Spleen (tissue), 11 donors: ENCODE results near the gene RNLS. TPM values are rescaled to one million over a fixed set of nuclear protein-coding genes. Genes with fewer than 3 reads are reported as not detected.

Source experiments
- DNase-seq: peaks from one replicate; pipeline ENCODE4 v3.0.0-alpha.2; 2020
- H3K27ac ChIP-seq, 8 donors: fragments of 200-600 bp; sonication (generic) in 7 of 8; 1 replicate in 4 of 8; 2 replicates in 4 of 8; pipeline versions ENCODE4 v1.5.0 to v1.8.0; 2016 to 2021; ENCODE audit warnings: inconsistent platforms in 4 of 8, mild to moderate bottlenecking in 4 of 8, moderate library complexity in 1 of 8
- H3K27me3 ChIP-seq, 7 donors: fragments of 200-600 bp; sonication (generic) in 6 of 7; replicated peaks in 1 of 7; 1 replicate in 4 of 7; 2 replicates in 3 of 7; pipeline versions ENCODE4 v1.5.0 to v1.8.0; 2016 to 2021; ENCODE audit warnings: inconsistent platforms in 3 of 7, mild to moderate bottlenecking in 1 of 7
- H3K36me3 ChIP-seq, 6 donors: fragments of 200-600 bp; sonication (generic) in 5 of 6; 1 replicate in 4 of 6; 2 replicates in 2 of 6; pipeline versions ENCODE4 v1.5.0 to v1.8.0; 2016 to 2021; ENCODE audit warnings: inconsistent platforms in 2 of 6
- H3K4me1 ChIP-seq, 6 donors: fragments of 200-600 bp; sonication (generic) in 5 of 6; 1 replicate in 3 of 6; 2 replicates in 3 of 6; pipeline versions ENCODE4 v1.5.0 to v1.8.0; 2016 to 2021; ENCODE audit warnings: inconsistent platforms in 3 of 6
- H3K4me3 ChIP-seq, 8 donors: fragments of 200-600 bp; sonication (generic) in 7 of 8; 1 replicate in 4 of 8; 2 replicates in 4 of 8; pipeline versions ENCODE4 v1.5.0 to v1.8.0; 2016 to 2021; ENCODE audit warnings: inconsistent platforms in 4 of 8, mild to moderate bottlenecking in 4 of 8, moderate library complexity in 2 of 8
- H3K9me3 ChIP-seq, 8 donors: fragments of 200-600 bp; sonication (generic) in 7 of 8; 1 replicate in 4 of 8; 2 replicates in 4 of 8; pipeline versions ENCODE4 v1.5.0 to v1.8.0; 2016 to 2021; ENCODE audit warnings: inconsistent platforms in 4 of 8
- CTCF ChIP-seq, 11 experiments: fragments of 200-600 bp in 7 of 11; fragments of 450-650 bp in 4 of 11; sonication (generic) in 4 of 11; IDR thresholded peaks in 8 of 11; conservative IDR thresholded peaks in 3 of 11; 1 replicate in 7 of 11; 2 replicates in 4 of 11; pipeline versions ENCODE4 v1.4.0 to v1.8.0; 2016 to 2021; ENCODE audit warnings: antibody characterized with exemption in 11 of 11, inconsistent platforms in 4 of 11, mild to moderate bottlenecking in 1 of 11
- POLR2A ChIP-seq, 3 donors: fragments of 450-650 bp; IDR thresholded peaks; one replicate each; pipeline ENCODE4 v1.5.1; 2017; ENCODE audit warnings: antibody characterized with exemption in 3 of 3, mild to moderate bottlenecking in 1 of 3
- POLR2AphosphoS5 ChIP-seq, 3 donors: sonication (generic); formaldehyde crosslinking; IDR thresholded peaks; one replicate each; pipeline ENCODE4 v1.5.1; 2017; ENCODE audit warnings: antibody characterized with exemption in 3 of 3
- WGBS, 5 donors: extraction: QIAGEN DNeasy Blood & Tissue Kit in 3 of 5; methylation state at CpG; one replicate each; pipeline versions ENCODE4 v1.1.5 to v1.1.7; 2013 to 2018; 5-methylcytosine and 5-hydroxymethylcytosine counted together
- intact Hi-C: fragments of 100-400 bp; cut with DNase I; formaldehyde crosslinking; loops from one replicate; pipeline ENCODE4 v1.15.0; 2023; ENCODE audit warnings: low total_unique reads
- polyA plus RNA-seq, 3 donors: library from polyadenylated mRNA; stranded (reverse); fragments of 200-250 nt; gene quantifications; one replicate each; pipeline ENCODE4 v1.2.1, GENCODE V29; 2013
- total RNA-seq, 7 donors: library from RNA; depleted of rRNA in 3 of 7; stranded (reverse); fragments of >200 nt in 3 of 7; fragmentation: NEBNext Ultra II Directional in 4 of 7; extraction: Animal tissue kit (Norgen Biotek cat#: 25700) in 4 of 7; gene quantifications; one replicate each; pipeline versions ENCODE4 v1.1.0 to v1.2.1, GENCODE V29; 2016 to 2021
- donor health status: healthy with polysubstance abuse.
- donor health status: DM: no; HTN: no; CAD: no; lungs with moderate emphysema.
- donor health status: DM: no; HTN: no; CAD: no.
- donor health status: Bipolar disorder and iron deficiency.
- donor health status: healthy.
- donor health status: DM: no; HTN: no; CAD: no.
- donor health status: DM: yes; HTN: yes; CAD: no.

Gene RNLS
- total and polyA plus RNA-seq, 10 donors: 4.5 to 28.8 (median 8.5) TPM

GRCh38 chr10:88456730-88457129 lies 126.4 kb downstream of the RNLS start:
- Histone ChIP-seq H3K36me3 (no peaks in the 10 kb centered on the region), H3K9me3 (no peaks in the 10 kb centered on the region), H3K4me1 (peaks cover 0 to 8% (median 0%) of the 10 kb centered on the region in 6 donors), H3K27ac (no peak overlapping the region), H3K4me3 (no peak overlapping the region), H3K27me3 (no peaks in the 10 kb centered on the region)
- no peak for TF ChIP-seq POLR2A (IDR thresholded peaks at IDR 0.05)
- TF ChIP-seq CTCF (IDR thresholded peaks at IDR 0.05 in 8 of 11, conservative IDR thresholded peaks at IDR 0.05 in 3 of 11): no peak
- no peak for TF ChIP-seq POLR2AphosphoS5 (IDR thresholded peaks at IDR 0.05)
- no peak for DNase-seq
- WGBS, 5 donors: 42 to 67% (median 58%) methylated on average over 3 of the region's 3 CpGs
- intact Hi-C loops: no loop called here

- DNase-seq: no peak
- H3K36me3 ChIP-seq: no peaks in the 10 kb centered on the region
- WGBS, 5 donors: 86 to 94% (median 91%) methylated on average over 2 of the region's 2 CpGs
- H3K4me1 ChIP-seq: peaks cover 0 to 8% (median 0%) of the 10 kb centered on the region in 6 donors
- no peak overlapping the region for H3K4me3 ChIP-seq
- no peaks in the 10 kb centered on the region for H3K9me3 ChIP-seq
- TF ChIP-seq POLR2A (IDR thresholded peaks at IDR 0.05) (no peak), POLR2AphosphoS5 (IDR thresholded peaks at IDR 0.05) (no peak), CTCF (IDR thresholded peaks at IDR 0.05 in 8 of 11, conservative IDR thresholded peaks at IDR 0.05 in 3 of 11) (no peak)
- no peaks in the 10 kb centered on the region for H3K27me3 ChIP-seq
- H3K27ac ChIP-seq: no peak overlapping the region
- intact Hi-C loops: no loop called here
Measured at GRCh38 chr10:88455831-88456230, 127.3 kb downstream of the RNLS start.

GRCh38 chr10:88450201-88450600 lies 132.9 kb downstream of the RNLS start:
- intact Hi-C loops: no loop called here
- no peaks in the 10 kb centered on the region for H3K27me3 ChIP-seq
- no peak for TF ChIP-seq POLR2A (IDR thresholded peaks at IDR 0.05)
- TF ChIP-seq POLR2AphosphoS5 (IDR thresholded peaks at IDR 0.05): no peak
- TF ChIP-seq CTCF (IDR thresholded peaks at IDR 0.05 in 8 of 11, conservative IDR thresholded peaks at IDR 0.05 in 3 of 11): no peak
- H3K27ac ChIP-seq: no peak overlapping the region
- no peaks in the 10 kb centered on the region for H3K9me3 ChIP-seq
- H3K36me3 ChIP-seq: no peaks in the 10 kb centered on the region
- no peaks in the 10 kb centered on the region for H3K4me1 ChIP-seq
- 67 to 88% (median 83%) methylated on average over 1 of the region's 1 CpG for WGBS, 5 donors
- DNase-seq: no peak
- no peak overlapping the region for H3K4me3 ChIP-seq

- no peak for DNase-seq
- 56 to 69% (median 67%) methylated on average over 4 of the region's 4 CpGs for WGBS, 5 donors
Measured at GRCh38 chr10:88442716-88443115, 140.4 kb downstream of the RNLS start.

More at GRCh38 chr10:88442716-88443115, 140.4 kb downstream of the RNLS start:
- Histone ChIP-seq H3K4me1 (peaks cover 0 to 5% (median 0%) of the 10 kb centered on the region in 6 donors), H3K36me3 (no peaks in the 10 kb centered on the region), H3K9me3 (peaks cover 0 to 8% (median 0%) of the 10 kb centered on the region in 8 donors), H3K27ac (peak overlapping the region in 3 of 8 donors; percentile 5 to 39 (median 22)), H3K4me3 (no peak overlapping the region), H3K27me3 (no peaks in the 10 kb centered on the region)
- no peak for TF ChIP-seq POLR2AphosphoS5 (IDR thresholded peaks at IDR 0.05)
- TF ChIP-seq CTCF (IDR thresholded peaks at IDR 0.05 in 8 of 11, conservative IDR thresholded peaks at IDR 0.05 in 3 of 11): no peak
- TF ChIP-seq POLR2A (IDR thresholded peaks at IDR 0.05): no peak
- intact Hi-C loops: no loop called here
